Erythroblast (primary cell): ENCODE results near the gene SPHKAP.

Experiments used
- GATA1 ChIP-seq: IDR thresholded peaks from 2 replicates; pipeline ENCODE4 v1.6.1; 2011; ENCODE audit warnings: low read depth, mild to moderate bottlenecking, control low read depth, low read length, moderate library complexity
- POLR2A ChIP-seq: IDR thresholded peaks from 2 replicates; pipeline ENCODE4 v1.6.1; 2011; ENCODE audit warnings: mild to moderate bottlenecking, low read length

DNA sequence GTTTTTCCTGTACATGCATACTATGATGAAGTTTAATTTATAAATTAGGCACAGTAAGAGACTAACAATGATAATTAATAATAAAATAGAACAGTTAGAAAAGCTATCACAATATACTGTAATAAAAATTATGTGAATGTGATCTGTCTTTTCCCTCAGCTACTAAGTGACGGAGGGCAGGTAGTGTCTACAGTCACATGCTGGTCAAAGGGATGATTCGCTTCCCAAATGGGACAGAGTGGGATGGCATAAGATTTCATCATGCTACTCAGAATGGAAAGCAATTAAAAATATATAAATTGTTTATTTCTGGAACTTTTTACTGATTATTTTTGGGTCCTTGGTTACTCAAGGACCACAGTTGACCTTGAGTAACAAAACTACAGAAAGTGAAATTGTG, 238.5 kb downstream of the SPHKAP start:
- TF ChIP-seq POLR2A: no peak
- TF ChIP-seq GATA1: no peak
